GM04503 (cell line): ENCODE results near the gene OLR1.

Source experiments
- DNase-seq: peaks from one replicate; pipeline ENCODE4 v3.0.0-alpha.2; 2012; ENCODE audit warnings: low read depth

OLR1 gene

GRCh38 chr12:10153271-10154144, 18.4 kb downstream of the OLR1 start:
- DNase-seq = no peak

DNA sequence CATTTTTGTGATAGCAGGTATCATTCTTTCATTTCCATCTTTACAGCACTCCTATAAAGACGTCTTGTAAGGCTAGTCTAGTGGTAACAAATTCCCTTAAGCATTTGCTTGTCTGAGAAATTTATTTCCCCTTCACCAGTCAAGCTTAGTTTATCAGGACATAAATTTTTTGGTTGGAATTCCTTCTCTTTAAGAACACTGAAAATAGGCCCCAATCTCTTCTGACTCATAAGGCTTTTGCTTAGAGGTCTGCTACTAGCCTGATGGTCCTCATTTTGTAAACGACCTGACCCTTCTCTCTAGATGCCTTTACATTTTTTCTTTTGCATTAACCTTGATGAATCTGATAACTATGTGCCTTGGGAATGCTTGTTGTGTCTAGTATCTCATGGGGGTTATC, 20.3 kb downstream of the OLR1 start:
- DNase-seq = no peak

- DNase-seq = no peak
These were observed 24.1 kb downstream of the OLR1 start for GRCh38 chr12:10147714-10148403.

DNA sequence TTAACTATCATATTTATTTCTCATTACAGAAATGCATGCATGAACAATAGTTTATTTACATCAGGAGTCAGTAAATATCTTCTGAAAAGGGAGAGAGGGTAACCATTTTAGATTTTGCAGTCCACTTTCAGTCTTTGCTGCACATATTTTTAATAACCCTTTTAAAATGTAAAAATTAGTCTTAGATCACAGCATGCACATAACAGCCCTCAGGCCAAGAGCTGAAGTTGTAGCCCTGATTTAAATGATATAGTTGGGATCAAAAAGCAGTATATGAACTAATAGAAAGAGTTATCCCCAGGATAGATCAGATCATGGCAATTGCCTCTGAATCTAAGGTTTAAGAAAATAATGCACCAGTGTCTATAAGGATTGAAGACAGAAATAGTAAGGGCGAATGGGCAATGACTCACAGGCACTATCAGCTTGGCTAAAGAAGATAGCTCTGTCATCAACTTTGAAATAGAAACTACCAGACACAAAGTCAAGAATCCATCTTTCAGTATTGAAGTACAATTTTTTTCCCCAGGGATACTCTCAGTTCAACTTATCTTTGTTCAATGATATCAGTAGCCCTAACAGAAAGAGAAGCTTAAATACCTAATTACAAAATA, 28.8 kb downstream of the OLR1 start:
- DNase-seq = no peak

- DNase-seq = no peak
These were observed 31.9 kb downstream of the OLR1 start for GRCh38 chr12:10140001-10140400.

GRCh38 chr12:10136637-10137205, 35.2 kb downstream of the OLR1 start:
- no peak for DNase-seq

DNA sequence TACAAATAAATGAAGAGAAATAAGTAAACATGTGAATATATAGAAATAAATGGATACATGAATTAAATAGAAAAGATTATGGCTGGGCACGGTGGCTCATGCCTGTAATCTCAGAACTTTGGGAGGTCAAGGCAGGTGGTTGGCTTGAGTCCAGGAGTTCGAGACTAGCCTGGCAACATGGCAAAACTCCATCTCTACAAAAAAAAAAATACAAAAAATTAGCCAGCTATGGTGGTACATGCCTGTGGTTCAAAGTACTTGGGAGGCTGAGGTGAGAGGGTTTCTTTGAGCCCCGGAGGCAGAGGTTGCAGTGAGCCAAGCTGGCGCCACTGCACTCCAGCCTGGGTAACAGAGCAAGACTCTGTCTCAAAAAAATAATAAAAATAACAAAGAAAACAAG, 36.8 kb downstream of the OLR1 start:
- DNase-seq = no peak

GRCh38 chr12:10132850-10133370, 39.0 kb downstream of the OLR1 start:
- no peak for DNase-seq

GRCh38 chr12:10131111-10131690, 40.7 kb downstream of the OLR1 start:
- no peak for DNase-seq

GRCh38 chr12:10130042-10130441, 41.9 kb downstream of the OLR1 start, which contains the start of gene CLEC7A:
Gene CLEC7A, minus strand, starts transcription at chr12:10130199. Its CDS starts 117 bp downstream, at chr12:10130082.
- DNase-seq = no peak

DNA sequence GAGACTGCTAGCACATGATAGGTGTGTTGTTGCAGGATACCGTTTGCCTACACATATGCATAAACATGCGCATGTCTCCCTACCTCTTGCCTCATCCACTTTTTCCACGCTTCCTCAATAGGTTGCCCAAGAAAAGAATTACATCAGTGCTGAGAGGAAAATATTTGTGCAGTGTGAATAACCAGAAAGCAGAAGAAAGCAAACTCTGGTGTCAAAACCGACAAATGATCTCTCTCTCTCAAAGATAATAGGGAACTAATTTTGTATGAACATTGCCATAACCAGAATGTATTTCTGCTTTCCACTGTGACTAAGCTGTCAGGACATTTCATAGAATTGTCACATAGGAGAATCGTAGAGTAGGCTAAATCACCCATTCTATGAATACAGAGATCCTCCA, 43.2 kb downstream of the OLR1 start:
- DNase-seq = no peak

GRCh38 chr12:10126413-10126812, 45.5 kb downstream of the OLR1 start:
- no peak for DNase-seq

GRCh38 chr12:10122689-10123088, 49.2 kb downstream of the OLR1 start:
- DNase-seq = no peak

- no peak for DNase-seq
These were observed 50.7 kb downstream of the OLR1 start for GRCh38 chr12:10121278-10121677.

- no peak for DNase-seq
These were observed 52.9 kb downstream of the OLR1 start for GRCh38 chr12:10119066-10119465.

- no peak for DNase-seq
These were observed 56.0 kb downstream of the OLR1 start for GRCh38 chr12:10115890-10116289.

DNA sequence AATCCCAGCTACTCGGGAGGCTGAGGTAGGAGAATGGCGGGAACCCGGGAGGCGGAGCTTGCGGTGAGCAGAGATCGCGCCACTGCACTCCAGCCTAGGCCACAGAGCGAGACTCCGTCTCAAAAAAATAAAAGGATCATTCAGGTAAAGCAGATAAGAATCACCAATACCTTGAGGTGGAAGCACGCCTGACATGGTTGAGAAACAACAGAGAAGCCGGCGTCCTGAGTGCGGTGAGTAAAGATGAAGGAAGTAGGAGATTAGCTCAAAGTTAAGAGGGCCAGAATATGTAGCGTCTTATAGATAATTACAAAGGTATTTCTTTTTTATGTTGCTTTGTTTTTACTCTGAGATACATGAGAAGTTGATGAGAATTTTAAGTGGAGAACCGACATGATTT, 56.6 kb downstream of the OLR1 start:
- DNase-seq = no peak

- no peak for DNase-seq
These were observed 58.0 kb downstream of the OLR1 start for GRCh38 chr12:10113920-10114319.

DNA sequence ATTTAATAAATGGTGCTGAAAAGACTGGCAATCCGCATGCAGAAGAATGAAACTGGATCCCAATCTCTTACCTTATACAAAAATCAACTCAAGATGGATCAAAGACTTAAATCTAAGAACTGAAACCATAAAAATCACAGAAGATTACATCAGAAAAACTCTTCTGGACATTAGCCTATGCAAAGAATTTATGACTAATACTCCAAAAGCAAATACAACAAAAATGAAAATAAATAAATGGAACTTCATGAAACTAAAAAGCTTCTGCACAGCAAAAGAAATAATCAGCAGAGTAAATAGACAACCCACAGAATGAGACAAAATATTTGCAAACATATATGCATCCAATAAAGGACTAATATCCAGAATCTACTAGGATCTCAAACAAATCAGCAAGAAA, 58.9 kb downstream of the OLR1 start:
- peak; percentile 13 for DNase-seq

- DNase-seq = no peak
These were observed 60.5 kb downstream of the OLR1 start for GRCh38 chr12:10111451-10111850.

DNA sequence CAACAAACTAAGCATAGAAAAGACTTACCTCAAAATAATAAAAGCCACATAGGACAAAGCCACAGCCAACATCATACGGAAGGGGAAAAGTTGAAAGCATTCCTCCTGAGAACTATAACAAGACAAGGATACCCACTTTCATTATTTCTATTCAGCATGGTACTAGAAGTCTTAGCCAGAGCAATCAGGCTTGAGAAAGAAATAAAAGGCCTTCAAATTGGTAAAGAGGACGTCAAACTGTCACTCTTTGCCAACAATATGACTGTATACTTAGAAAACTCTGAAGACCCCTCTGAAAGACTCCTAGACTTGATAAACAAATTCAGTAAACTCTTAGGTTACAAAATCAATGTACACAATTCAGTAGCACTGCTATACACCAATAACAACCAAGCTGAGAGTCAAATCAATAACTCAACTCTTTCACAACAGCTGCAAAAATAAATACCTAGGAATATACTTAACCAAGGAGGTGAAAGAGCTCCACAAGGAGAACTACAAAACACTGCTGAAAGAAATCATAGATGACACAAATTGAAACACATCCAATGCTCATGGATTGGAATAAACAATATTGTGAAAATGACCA, 61.6 kb downstream of the OLR1 start:
- no peak for DNase-seq
